MM.1S (cell line): Measurements from ENCODE around the gene RIC8A.

ENCODE experiments used
- EZH2 ChIP-seq: fragments of 300-600 bp; sonication (generic); optimal IDR thresholded peaks from 2 replicates; pipeline ENCODE3; 2017; ENCODE audit warnings: low read depth, mild to moderate bottlenecking, antibody characterized with exemption, low read length, mixed read lengths
- TF ChIP-seq, protein P1 (sequence below): fragments of 300-600 bp; sonication (generic); IDR thresholded peaks from 2 replicates; pipeline ENCODE4 v1.5.1; 2016; ENCODE audit warnings: antibody characterized with exemption, low read length, mixed read lengths

DNA sequence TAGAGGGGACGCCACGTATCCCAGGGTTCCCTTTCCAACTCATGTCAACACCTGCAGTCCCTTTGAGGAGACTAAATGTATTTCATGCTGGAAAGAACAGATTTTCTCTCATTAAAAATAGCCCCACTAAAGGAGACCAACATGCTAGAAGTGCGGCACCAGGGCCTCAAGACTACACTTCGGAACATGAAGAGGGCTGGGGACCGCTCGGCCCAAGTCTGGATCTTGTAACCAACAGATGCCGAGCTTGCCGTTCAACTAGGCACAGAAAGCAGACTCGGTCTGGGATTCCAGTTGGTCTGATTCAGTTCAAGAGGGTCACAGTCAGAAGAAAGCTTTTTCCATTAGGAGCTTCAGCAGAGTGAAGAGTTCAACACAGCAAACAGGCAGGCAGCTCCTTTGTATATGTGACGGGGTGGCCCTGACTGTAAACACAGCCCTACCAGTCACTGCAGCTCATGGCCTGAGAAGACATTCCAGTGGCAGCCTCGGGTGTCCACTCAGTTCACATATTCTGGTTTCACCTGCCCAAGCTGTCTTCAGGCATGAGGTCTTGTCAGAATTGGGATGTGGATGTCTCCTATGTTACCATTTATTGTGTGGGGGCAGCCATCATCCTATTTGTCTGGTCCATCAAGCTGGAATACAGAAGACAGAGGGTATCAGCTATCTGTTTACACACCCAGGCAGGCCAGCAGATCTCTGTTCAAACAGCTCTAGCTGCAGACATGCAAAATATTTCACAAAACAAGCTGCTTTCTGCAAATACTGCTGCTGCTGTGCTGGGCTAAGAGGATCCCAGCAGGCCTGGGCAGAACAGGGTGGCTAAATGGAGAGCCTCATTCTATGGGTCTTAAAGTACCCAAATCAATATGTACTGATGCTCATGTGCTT is 8.8 kb downstream of the RIC8A start:
- TF ChIP-seq, protein P1, sequence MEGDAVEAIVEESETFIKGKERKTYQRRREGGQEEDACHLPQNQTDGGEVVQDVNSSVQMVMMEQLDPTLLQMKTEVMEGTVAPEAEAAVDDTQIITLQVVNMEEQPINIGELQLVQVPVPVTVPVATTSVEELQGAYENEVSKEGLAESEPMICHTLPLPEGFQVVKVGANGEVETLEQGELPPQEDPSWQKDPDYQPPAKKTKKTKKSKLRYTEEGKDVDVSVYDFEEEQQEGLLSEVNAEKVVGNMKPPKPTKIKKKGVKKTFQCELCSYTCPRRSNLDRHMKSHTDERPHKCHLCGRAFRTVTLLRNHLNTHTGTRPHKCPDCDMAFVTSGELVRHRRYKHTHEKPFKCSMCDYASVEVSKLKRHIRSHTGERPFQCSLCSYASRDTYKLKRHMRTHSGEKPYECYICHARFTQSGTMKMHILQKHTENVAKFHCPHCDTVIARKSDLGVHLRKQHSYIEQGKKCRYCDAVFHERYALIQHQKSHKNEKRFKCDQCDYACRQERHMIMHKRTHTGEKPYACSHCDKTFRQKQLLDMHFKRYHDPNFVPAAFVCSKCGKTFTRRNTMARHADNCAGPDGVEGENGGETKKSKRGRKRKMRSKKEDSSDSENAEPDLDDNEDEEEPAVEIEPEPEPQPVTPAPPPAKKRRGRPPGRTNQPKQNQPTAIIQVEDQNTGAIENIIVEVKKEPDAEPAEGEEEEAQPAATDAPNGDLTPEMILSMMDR = no peak
- no peak for TF ChIP-seq EZH2
